HK-2 (cell line): ENCODE results near the gene WNK1.
"Not testable (repeated sequence)": the region's sequence is repeated elsewhere in the genome, so short reads cannot be mapped to it uniquely, and the experiment has no call there.

ENCODE experiments used
- DNase-seq: peaks from one replicate; pipeline ENCODE4 v3.0.0-alpha.2; 2018; ENCODE audit not compliant: unreplicated experiment

WNK1 gene

DNA sequence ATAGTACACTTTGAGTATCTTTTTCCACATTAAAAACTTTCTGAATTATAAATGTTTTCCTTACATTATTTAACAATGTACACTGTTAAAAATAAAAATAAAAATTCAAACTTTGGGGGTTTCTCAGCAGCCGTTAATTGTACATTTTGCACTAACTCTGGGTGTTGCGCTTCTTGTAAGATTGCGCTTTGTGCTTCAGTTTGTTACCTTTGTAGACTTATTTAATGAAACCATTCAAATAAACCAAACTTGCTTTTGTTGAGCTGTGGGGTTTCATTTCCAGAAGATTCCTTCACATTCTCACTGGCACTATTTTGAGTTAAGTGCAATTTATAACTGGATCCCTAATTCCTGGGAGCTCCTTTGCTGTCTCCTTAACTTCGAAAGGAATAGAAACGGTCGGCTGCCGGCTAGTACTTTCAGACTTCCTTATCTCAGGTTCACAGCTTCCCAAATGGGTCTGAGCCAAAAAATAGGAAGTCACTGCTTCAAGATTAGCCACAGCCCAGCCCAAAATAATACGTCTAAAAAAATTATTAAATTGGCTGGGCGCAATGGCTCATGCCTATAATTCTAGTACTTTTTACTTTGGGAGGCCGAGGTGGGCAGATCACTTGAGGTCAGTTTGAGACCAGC is 158.9 kb downstream of the WNK1 start:
- no peak for DNase-seq

DNA sequence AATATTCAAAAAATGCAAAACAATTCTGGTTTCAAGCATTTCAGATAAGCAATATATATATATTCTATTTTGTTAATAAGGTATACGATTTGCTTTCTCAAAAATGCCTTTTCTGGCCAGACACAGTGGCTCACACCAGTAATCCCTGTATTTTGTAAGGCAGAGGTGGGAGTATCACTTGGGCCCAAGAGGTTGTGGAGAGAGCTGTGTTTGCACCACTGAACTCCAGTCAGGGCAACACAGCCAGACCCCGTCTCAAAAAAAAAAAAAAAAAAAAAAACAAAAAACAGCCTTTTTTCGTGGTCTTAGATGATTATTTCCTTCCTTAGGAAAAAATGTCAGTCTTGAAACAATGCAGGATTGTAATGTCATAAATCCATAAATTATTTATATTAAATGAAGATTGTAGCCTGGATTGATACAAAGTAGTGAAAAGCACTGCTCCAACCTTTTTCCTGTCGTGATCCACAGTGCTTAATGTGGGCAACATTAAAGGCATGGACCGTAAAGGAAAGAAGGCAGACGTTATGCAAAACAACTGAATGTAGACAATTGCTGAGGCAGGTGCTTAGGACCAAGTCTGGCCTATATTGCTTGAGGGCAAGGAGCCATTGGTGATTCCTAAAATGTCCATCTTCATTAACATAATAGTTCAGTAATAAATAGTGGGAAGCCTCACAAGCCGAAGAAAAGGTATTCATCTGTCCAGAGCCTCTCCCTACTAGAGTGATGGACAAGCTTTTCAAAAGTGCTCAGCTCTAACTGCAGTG is 160.3 kb downstream of the WNK1 start:
- DNase-seq = no peak

DNA sequence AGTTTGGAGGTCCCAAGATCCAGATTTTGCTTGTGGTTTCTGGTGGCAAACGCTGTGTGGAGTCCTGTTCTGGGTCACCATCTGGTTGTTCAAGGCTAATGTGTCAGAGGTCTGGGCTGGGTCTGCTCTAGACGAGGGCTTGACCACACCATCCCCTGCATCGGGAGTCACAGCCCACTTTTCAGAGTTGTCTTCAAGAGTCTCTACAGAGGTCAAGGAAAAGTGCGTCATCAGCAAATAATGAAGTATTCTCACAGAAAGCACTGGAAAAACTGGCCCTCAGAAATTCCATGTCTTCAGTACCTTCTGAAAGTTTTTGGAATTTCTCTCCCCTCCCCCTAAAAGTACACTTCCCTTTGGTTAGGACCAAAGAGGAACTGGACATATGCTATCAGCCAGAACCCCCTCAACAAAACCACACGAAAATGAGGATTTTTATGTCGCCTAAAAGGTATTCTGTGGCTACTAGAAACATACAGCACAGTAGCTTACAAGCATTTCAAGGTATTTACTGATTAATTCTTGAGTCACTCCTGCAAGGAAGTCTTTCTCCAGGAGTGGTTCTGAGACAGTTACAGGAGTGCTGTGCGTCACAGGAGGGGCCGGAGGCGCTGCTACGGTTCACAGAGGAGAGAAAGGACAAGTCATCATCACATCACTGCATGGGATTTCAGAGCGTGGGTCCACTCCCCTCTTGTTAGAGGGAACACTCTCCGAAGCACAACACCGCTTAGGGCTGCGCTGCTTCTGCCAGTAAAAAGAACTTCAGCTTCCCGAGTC is 161.7 kb downstream of the WNK1 start:
- DNase-seq = peak; percentile 87

DNA sequence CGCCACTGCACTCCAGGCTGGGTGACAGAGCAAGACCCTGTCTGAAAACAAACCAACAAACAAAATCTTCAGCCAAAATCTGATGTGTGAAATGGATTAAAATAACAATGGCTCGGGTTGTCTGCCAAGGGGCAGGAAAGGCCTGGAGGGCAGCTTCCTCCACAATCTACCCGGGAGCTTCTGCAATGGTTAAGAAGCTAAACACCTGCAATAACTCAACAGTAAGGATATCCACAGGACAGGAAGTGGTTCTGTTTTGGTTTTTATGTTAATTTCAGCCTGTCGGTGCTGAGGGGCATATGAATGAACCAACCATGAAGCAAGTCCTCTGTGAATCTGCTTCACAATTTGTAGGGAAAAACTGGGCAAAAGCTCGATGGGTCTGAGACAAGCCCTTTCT is 162.7 kb downstream of the WNK1 start:
- no peak for DNase-seq

DNA sequence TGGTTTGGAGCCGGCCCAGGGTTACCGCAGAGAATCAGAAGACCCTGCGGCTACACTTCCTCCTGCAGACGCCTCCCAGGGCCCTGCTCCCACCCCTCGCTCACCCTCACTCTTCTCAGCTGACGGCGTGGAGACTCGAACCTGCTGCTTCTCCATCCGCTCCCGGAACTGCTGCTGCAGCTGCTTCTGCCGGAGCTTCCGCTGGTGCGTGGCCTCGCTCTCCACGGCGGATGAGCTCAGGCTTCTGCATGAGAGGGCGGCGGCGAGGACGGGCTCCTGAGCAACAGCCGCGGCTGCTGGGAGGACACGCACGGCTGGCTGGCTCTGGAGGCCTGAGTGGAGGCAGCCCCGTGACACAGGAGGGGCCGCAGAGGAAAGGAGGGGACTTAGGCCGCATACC is 163.9 kb downstream of the WNK1 start:
- no peak for DNase-seq

DNA sequence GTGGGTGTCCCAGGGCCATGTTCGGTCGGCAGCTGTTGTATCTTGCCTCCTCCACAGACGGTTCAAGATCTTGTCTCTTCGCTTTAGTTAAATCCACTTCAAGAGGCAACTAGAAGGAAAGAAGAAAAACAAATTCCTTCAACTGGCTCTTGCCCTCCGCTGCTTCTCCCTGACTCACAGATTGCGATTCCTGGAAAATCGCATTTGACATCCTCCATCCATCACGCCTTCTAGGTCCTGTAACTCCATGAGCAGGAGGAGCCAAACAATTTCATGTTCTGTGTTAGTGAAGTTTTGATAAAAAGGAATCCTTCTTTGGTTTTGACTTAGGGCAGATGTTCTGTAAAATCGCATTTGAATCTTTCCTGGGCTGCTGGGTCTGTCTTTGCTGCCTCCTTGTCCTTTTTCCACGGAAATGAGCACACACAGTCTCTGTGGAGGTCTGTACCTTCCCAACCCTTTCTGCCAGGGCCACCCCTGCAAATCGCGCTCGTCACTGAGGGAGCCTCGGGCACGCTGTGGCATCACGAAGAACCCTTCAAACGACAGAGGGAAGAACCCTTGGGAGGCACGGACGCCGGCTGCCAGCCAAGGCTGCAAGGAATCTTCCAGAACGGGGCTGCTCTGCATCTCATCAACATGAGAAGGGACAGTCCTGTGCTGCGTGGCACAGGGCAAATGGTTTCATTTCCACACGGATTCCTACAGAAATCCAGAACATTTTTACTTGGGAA is 164.5 kb downstream of the WNK1 start:
- DNase-seq = no peak

DNA sequence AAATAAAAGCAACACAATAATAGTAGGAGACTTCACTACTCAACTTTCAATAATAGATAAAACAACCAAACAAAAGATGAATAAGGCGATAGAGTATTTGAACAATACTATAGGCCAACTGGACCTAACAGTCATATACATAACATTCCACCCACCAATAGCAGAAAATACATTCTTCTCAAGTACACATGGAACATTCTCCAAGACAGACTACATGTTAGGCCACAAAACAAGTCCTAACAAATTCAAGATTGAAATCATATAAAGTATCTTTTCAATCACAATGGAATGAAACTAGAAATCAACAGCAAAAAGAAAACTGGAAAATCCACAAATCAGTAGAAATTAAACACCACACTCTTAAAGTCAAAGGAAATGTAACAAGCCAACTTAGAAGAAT is 168.3 kb downstream of the WNK1 start:
- no peak for DNase-seq

DNA sequence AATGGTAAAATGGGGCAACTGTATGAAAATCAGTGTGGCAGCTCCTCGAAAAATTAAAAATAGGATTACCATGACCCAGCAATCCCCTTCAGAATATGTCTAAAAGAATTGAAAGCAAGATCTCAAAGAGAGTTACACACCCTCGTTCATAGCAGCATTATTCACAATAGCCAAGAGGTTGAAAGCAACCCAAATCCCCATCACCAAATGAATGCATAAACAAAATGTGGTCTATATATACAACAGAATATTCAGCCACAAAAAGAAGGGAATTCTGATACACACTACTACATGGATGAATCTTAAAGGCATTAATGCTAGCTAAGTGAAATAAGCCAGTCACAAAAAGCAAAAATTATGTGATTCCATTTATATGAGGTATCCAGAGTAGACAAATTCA is 169.9 kb downstream of the WNK1 start:
- DNase-seq = no peak

DNA sequence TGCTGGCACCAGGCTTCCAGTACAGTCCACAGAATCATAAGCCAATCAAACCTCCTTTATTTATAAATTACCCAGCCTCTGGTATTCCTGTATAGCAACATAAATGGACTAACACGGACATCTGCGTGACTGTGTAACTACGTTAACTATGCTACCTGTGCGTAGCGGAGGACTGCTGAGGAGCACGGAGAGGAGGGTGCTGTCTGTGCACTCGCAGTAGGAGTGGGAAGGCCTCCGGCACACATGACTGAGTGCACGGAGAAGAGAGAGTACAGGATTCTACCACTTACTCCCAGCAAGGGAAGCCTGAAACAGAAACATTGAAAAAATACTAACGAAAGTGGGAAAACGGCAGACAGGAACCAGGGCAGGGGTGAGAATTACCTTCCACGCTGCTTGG is 174.3 kb downstream of the WNK1 start:
- no peak for DNase-seq

DNA sequence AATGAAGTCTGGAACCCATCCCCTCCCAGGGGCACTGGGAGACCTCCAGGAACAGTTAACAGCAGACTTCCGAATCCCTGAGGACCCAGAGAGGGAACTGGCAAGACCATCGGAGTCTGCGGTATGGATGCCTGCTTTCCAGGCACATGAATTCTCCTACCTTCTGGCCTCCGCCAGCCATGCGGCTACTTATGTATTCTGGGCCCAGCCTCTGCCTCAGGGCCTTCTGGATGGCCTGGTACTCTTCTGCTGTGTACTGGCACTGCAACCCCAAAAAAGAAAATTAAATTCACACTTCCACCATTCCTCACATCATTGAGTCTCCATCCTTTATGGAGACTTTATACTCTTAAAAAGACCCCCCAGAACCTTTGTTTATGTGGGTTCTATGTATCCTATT is 178.7 kb downstream of the WNK1 start:
- DNase-seq = no peak

DNA sequence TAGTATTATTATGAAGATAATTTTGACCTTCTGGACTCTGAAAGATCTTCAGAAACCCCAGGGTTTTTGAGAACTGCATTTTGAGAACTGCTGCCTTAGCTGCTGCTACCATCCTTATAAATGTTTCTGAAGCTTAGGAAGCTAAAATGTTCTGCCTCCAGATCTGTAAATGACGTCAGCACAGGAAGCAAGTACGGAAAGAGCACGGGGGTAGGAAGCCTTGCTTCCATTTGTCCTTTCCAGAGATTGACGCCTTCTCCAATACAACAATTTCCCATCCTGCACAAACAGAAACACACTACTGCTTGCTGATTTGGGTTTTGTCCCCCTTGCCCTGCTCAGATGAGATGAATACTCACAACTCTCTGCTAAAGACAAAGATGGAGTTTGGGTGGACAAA is 179.2 kb downstream of the WNK1 start:
- no peak for DNase-seq

DNA sequence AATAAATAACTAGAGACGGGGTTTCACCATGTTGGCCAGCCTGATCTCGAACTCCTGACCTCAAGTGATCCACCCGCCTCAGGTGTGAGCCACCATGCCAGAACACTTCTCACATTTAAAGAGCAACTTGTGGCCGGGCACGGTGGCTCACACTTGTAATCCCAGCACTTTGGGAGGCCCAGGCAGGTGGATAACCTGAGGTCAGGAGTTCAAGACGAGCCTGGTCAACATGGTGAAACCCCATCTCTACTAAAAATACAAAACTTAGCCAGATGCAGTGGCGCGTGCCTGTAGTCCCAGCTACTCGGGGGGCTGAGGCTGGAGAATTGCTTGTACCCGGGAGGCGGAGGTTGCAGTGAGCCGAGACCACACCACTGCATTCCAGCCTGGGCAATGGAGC is 183.5 kb downstream of the WNK1 start:
- DNase-seq = not testable (repeated sequence)

DNA sequence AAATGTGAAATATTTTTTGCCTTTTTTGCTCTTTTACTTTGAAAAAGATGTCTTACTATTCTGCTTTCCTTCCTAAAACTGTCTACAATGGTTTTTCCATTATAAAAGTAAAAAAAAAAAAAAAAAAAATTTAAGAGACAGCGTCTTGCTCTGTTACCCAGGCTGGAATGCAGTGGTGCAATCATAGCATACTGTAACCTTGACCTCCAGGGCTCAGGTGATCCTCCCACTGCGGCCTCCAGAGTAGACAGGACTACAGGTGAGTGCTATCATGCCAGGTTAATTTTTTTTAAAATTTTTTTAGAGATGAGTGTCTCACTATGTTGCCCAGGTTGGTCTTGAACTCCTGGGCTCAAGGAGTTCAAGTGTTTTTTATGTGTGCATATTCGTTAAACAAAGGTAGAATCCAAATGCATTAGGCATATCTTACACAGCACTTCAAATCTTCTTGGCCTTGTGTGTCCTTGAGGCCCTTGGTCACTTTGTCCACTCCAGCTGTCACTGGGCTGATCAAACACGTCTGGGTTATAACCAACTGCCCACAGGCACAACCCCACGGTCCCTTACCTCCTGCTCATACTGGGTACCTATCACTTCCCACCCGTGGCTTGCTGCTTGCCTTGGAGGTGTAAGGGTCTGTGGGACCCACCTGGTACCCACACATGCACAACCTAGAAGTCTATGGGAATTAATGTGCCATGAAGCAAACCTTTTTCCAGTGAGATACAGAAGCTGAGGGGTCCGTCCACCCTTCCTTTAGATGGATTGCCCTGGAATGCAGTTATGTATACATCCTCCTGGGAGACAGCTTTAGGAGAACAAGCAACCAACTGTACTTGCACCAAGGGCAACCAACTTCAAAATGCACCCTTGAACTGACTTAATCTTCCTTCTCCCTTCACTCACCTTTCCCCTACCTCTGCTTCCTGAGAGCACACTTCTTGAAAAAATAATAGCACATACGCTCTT is 184.3 kb downstream of the WNK1 start:
- DNase-seq = no peak

DNA sequence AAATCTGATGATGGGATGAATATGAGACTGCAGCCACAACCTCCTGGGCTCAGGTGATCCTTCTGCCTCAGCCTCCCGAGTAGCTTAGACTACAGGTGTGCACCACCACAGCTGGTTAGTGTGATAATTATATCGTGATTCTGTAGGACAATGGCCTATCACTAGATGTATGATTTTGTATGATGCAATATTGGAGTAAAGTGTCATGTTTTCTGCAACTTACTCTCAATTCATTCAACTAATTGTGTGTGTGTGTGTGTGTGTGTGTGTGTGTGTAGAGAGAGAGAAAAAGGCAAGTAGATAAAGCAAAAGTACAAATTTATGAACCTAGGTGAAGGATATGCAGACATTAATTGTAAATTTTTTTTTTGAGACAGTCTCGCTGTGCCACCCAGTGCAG is 186.4 kb downstream of the WNK1 start:
- DNase-seq = no peak

DNA sequence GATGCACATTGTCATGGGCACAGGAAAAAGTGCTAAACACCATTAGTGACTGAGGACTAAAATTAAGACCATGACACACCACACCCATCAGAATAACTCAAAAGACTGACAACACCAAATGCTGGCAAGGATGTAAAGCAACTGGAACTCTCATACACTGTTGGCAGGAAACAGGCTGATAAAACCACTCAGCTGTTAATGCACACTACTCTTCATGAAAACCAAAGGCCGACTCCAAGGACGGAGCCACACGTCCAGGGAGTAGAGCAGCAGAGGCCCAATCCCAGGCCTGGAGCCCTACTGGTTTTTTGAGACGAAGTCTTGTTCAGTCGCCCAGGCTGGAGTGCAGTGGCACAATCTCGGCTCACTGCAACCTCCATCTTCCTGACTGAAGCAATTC is 190.7 kb downstream of the WNK1 start:
- DNase-seq = no peak

DNA sequence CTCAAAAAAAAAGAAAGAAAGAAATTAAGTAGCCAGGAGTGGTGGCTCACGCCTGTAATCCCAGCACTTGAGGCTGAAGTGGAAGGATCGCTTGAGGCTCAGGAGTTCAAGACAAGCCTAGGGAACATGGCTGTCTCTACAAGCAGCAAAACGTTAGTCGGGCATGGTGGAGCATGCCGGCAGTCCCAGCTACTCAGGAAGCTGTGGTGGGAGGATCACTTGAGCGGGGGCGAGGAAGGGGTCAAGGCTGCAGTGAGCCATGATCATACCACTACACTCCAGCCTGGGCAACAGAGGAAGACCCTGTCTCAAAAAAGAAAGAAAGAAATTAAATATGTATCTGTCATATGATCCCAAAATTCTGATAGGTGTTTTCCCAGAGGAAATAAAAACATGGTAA is 191.8 kb downstream of the WNK1 start:
- DNase-seq = no peak

DNA sequence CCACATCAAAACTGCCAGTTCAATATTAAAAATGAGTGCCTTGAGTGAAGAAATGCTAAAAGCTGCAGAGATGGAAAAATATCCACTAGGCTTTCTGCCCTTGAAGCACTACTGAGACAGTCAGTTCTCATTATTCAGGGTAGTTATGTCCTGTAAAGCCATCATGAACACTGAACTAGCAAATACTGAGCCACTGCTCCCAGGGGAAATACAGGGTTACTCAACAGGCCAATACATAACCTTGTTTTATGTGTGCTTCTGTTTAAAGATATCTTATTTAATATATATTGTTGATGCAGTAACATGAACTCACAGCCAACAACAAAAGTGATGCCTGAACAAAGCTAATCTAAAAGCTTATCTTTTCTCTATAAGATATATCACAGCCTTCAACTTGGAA is 193.8 kb downstream of the WNK1 start:
- DNase-seq = no peak

DNA sequence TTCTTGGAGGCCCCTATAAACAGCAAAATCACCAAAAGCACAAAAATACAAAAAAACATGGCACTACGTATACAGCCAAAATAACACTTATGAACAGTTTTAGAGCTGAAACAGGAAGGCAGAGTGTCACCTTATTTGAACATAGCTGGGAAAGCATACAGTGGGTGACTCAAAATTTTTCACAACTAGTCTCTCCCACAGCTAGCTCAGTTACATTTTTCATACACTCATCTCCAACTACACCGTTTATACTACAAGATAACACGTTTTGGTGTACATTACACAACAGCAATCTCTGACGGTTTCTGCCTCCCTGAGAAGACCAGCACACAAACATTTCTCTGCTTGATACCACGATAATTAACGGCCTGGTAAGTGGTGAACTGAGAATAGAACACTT is 194.3 kb downstream of the WNK1 start:
- DNase-seq = no peak

DNA sequence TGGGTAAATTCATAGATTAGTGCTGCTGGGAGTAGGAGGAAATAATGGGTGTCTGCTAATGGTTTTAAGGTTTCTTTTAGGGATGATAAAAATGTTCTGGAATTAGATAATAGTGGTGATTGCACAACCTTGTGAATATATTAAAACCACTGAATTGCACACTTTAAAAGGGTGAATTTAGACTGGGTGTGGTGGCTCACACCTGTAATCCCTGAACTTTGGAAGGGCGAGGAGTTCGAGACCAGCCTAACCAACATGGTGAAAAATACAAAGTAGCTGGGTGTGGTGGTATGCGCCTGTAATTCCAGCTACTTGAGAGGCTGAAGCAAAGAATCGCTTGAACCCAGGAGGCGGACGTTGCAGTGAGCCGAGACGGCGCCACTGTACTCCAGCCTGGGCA is 195.9 kb downstream of the WNK1 start:
- DNase-seq = no peak

DNA sequence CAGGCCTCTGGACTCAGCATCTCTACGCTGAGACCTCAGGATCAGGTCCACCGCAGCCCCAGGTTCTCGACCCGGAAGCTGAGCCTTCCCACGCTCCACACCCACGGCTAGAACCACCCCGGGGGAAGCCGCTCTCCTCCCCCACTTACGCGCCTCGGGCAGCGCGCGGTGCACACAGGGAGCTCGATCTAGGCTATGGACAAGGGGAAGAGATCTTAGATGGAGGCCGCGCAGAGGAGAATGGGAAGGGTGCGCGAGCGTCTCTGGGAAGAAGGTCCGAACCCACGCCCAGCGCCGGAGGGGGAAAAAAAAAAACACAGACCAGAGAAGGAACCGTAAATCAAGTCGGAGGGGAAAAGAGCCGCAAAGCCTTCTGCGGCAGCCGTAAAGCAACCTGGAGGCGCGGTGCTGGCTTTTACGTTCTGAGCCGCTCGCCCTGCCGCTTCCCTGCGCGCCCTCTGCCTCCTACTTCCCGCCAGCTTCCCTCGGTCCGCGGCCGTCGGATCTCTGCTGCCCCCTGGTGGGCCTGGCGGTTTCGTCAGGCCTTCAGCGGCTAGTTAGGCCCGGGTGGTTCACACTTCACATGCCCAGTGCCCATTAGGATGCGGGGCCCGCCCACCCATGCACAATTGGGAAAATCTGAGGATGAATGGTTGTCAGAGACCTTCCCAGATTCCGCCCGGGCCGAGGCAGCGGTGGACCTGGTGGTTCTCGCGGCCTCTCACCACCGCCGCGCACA is 197.2 kb downstream of the WNK1 start, which contains the start of gene RAD52:
RAD52 (minus strand) TSS at position 242 of the 739 bp plus-strand sequence. CDS start 16,636 bp downstream, outside the sequence.
- DNase-seq = peak; percentile 99
